SU-DHL-6 (cell line): ENCODE data around the gene JKAMP.

Experiments used
- CTCF ChIP-seq: fragments of 200-600 bp; sonication (generic); IDR thresholded peaks from one replicate; pipeline ENCODE4 v1.5.1; 2017; ENCODE audit warnings: antibody characterized with exemption, mild to moderate bottlenecking, low read length, moderate library complexity; ENCODE audit not compliant: insufficient read depth, poor library complexity, severe bottlenecking
- EZH2phosphoT487 ChIP-seq: fragments of 200-600 bp; sonication (generic), shearing (Covaris generic); conservative IDR thresholded peaks from 2 replicates; pipeline ENCODE4 v1.6.1; 2018; ENCODE audit warnings: mild to moderate bottlenecking, antibody characterized with exemption, low read length, moderate library complexity, mixed read lengths

GRCh38 chr14:59534361-59534987, 50.2 kb downstream of the JKAMP start:
- no peak for TF ChIP-seq EZH2phosphoT487
- TF ChIP-seq CTCF = no peak
